ENCODE data around the gene TFPI.

The TFPI gene

GRCh38 chr2:187549951-187550555, 4.2 kb downstream of the TFPI start:
- 67% methylated on average over 1 of the region's 3 CpGs for WGBS (ENCODE audit: insufficient coverage)
- peaks cover 4 to 68% (median 17%) of the 10 kb centered on the region in 4 experiments for H3K4me1 ChIP-seq (ENCODE audit: control extremely low read depth in 1 of 4, control insufficient read depth in 4 of 4, insufficient read depth in 4 of 4, low read length in 3 of 4)
- peaks cover 0 to 3% (median 1%) of the 10 kb centered on the region in 4 experiments for H3K36me3 ChIP-seq (ENCODE audit: control insufficient read depth in 4 of 4, insufficient read depth in 4 of 4, low read length in 3 of 4)
- ChIA-PET CTCF (interaction anchor here (0.8 to 5.4 kb wide), 8 partner anchors 10 to 50 kb away, joined by 3 to 20 read pairs (median 5); no protein-coding TSS in a partner anchor), POLR2A (interaction anchor here (0.5 to 1.4 kb wide), 2 partner anchors 40 to 103 kb away, joined by 5 to 9 read pairs; no protein-coding TSS in a partner anchor)
- H3K27ac ChIP-seq (ENCODE audit: insufficient read depth in 1 of 2, low read depth in 1 of 2, low read length in 2 of 2, poor library complexity in 1 of 2, severe bottlenecking in 2 of 2) = peak overlapping the region in 1 of 2 experiments; percentile 16
- no peak for DNase-seq
- H3K4me3 ChIP-seq (ENCODE audit: control insufficient read depth in 1 of 7, extremely low read depth in 1 of 7, insufficient read depth in 4 of 7, low read depth in 2 of 7, low read length in 6 of 7) = peak overlapping the region in 2 of 7 experiments; percentile 6 to 98
- no peaks in the 10 kb centered on the region for H3K27me3 ChIP-seq (replicated peaks in 2 of 5; ENCODE audit: control insufficient read depth in 4 of 5, insufficient read depth in 5 of 5, low read length in 4 of 5)
- no peaks in the 10 kb centered on the region for H3K9me3 ChIP-seq (ENCODE audit: control extremely low read depth in 1 of 5, control insufficient read depth in 4 of 5, insufficient read depth in 2 of 5, low read depth in 1 of 5, low read length in 4 of 5)

- Histone ChIP-seq H3K4me1 (ENCODE audit: control extremely low read depth in 1 of 4, control insufficient read depth in 4 of 4, insufficient read depth in 4 of 4, low read length in 3 of 4) (peaks cover 0 to 61% (median 16%) of the 10 kb centered on the region in 4 experiments), H3K9me3 (ENCODE audit: control extremely low read depth in 1 of 5, control insufficient read depth in 4 of 5, insufficient read depth in 2 of 5, low read depth in 1 of 5, low read length in 4 of 5) (no peaks in the 10 kb centered on the region), H3K4me3 (ENCODE audit: control insufficient read depth in 1 of 7, extremely low read depth in 1 of 7, insufficient read depth in 4 of 7, low read depth in 2 of 7, low read length in 6 of 7) (peak overlapping the region in 1 of 7 experiments; percentile 98), H3K27ac (ENCODE audit: insufficient read depth in 1 of 2, low read depth in 1 of 2, low read length in 2 of 2, poor library complexity in 1 of 2, severe bottlenecking in 2 of 2) (no peak overlapping the region), H3K27me3 (replicated peaks in 2 of 5; ENCODE audit: control insufficient read depth in 4 of 5, insufficient read depth in 5 of 5, low read length in 4 of 5) (no peaks in the 10 kb centered on the region), H3K36me3 (ENCODE audit: control insufficient read depth in 4 of 4, insufficient read depth in 4 of 4, low read length in 3 of 4) (peaks cover 0 to 9% (median 3%) of the 10 kb centered on the region in 4 experiments)
- POLR2A ChIA-PET = interaction anchor here (0.5 kb wide), 1 partner anchor 102 kb away, joined by 9 read pairs; no protein-coding TSS in a partner anchor
- no peak for DNase-seq
- CTCF ChIA-PET = interaction anchor here (0.9 to 5.4 kb wide), 9 partner anchors 9 to 49 kb away, joined by 3 to 20 read pairs (median 4); no protein-coding TSS in a partner anchor
Observed at GRCh38 chr2:187549193-187549592, 5.0 kb downstream of the TFPI start.

GRCh38 chr2:187548656-187549055, 5.6 kb downstream of the TFPI start:
- no peak overlapping the region for H3K27ac ChIP-seq (ENCODE audit: insufficient read depth in 1 of 2, low read depth in 1 of 2, low read length in 2 of 2, poor library complexity in 1 of 2, severe bottlenecking in 2 of 2)
- no peak for DNase-seq
- ChIA-PET POLR2A (no interaction called here), CTCF (interaction anchor here (0.9 to 5.4 kb wide), 8 partner anchors 9 to 49 kb away, joined by 3 to 20 read pairs (median 4); no protein-coding TSS in a partner anchor)
- no peaks in the 10 kb centered on the region for H3K27me3 ChIP-seq (replicated peaks in 2 of 5; ENCODE audit: control insufficient read depth in 4 of 5, insufficient read depth in 5 of 5, low read length in 4 of 5)
- no peaks in the 10 kb centered on the region for H3K9me3 ChIP-seq (ENCODE audit: control extremely low read depth in 1 of 5, control insufficient read depth in 4 of 5, insufficient read depth in 2 of 5, low read depth in 1 of 5, low read length in 4 of 5)
- H3K4me1 ChIP-seq (ENCODE audit: control extremely low read depth in 1 of 4, control insufficient read depth in 4 of 4, insufficient read depth in 4 of 4, low read length in 3 of 4) = peaks cover 0 to 60% (median 14%) of the 10 kb centered on the region in 4 experiments
- H3K4me3 ChIP-seq (ENCODE audit: control insufficient read depth in 1 of 7, extremely low read depth in 1 of 7, insufficient read depth in 4 of 7, low read depth in 2 of 7, low read length in 6 of 7) = no peak overlapping the region
- H3K36me3 ChIP-seq (ENCODE audit: control insufficient read depth in 4 of 4, insufficient read depth in 4 of 4, low read length in 3 of 4) = peaks cover 0 to 14% (median 4%) of the 10 kb centered on the region in 4 experiments

- ChIA-PET CTCF (interaction anchor here (0.9 to 5.4 kb wide), 7 partner anchors 13 to 48 kb away, joined by 3 to 20 read pairs (median 4); no protein-coding TSS in a partner anchor), POLR2A (no interaction called here)
- H3K27me3 ChIP-seq (replicated peaks in 2 of 5; ENCODE audit: control insufficient read depth in 4 of 5, insufficient read depth in 5 of 5, low read length in 4 of 5) = no peaks in the 10 kb centered on the region
- 0% methylated on average over 1 of the region's 2 CpGs for WGBS (ENCODE audit: insufficient coverage)
- H3K4me1 ChIP-seq (ENCODE audit: control extremely low read depth in 1 of 4, control insufficient read depth in 4 of 4, insufficient read depth in 4 of 4, low read length in 3 of 4) = peaks cover 0 to 54% (median 12%) of the 10 kb centered on the region in 4 experiments
- peaks cover 0 to 19% (median 5%) of the 10 kb centered on the region in 4 experiments for H3K36me3 ChIP-seq (ENCODE audit: control insufficient read depth in 4 of 4, insufficient read depth in 4 of 4, low read length in 3 of 4)
- H3K4me3 ChIP-seq (ENCODE audit: control insufficient read depth in 1 of 7, extremely low read depth in 1 of 7, insufficient read depth in 4 of 7, low read depth in 2 of 7, low read length in 6 of 7) = no peak overlapping the region
- no peaks in the 10 kb centered on the region for H3K9me3 ChIP-seq (ENCODE audit: control extremely low read depth in 1 of 5, control insufficient read depth in 4 of 5, insufficient read depth in 2 of 5, low read depth in 1 of 5, low read length in 4 of 5)
- H3K27ac ChIP-seq (ENCODE audit: insufficient read depth in 1 of 2, low read depth in 1 of 2, low read length in 2 of 2, poor library complexity in 1 of 2, severe bottlenecking in 2 of 2) = peak overlapping the region; percentile 47 to 54
- DNase-seq = peak; percentile 65 to 94 (median 92)
Observed at GRCh38 chr2:187547353-187547979, 6.8 kb downstream of the TFPI start.

- POLR2A ChIA-PET = no interaction called here
- no peaks in the 10 kb centered on the region for H3K27me3 ChIP-seq (replicated peaks in 2 of 5; ENCODE audit: control insufficient read depth in 4 of 5, insufficient read depth in 5 of 5, low read length in 4 of 5)
- peak overlapping the region; percentile 47 to 54 for H3K27ac ChIP-seq (ENCODE audit: insufficient read depth in 1 of 2, low read depth in 1 of 2, low read length in 2 of 2, poor library complexity in 1 of 2, severe bottlenecking in 2 of 2)
- peaks cover 0 to 48% (median 10%) of the 10 kb centered on the region in 4 experiments for H3K4me1 ChIP-seq (ENCODE audit: control extremely low read depth in 1 of 4, control insufficient read depth in 4 of 4, insufficient read depth in 4 of 4, low read length in 3 of 4)
- no peaks in the 10 kb centered on the region for H3K9me3 ChIP-seq (ENCODE audit: control extremely low read depth in 1 of 5, control insufficient read depth in 4 of 5, insufficient read depth in 2 of 5, low read depth in 1 of 5, low read length in 4 of 5)
- WGBS (ENCODE audit: insufficient coverage) = no CpG with 5 or more reads among the region's 1 CpG
- H3K4me3 ChIP-seq (ENCODE audit: control insufficient read depth in 1 of 7, extremely low read depth in 1 of 7, insufficient read depth in 4 of 7, low read depth in 2 of 7, low read length in 6 of 7) = no peak overlapping the region
- CTCF ChIA-PET = interaction anchor here (1.2 to 5.4 kb wide), 6 partner anchors 12 to 47 kb away, joined by 3 to 20 read pairs (median 4); no protein-coding TSS in a partner anchor
- DNase-seq = peak in 1 of 3 donors; percentile 38
- peaks cover 0 to 19% (median 5%) of the 10 kb centered on the region in 4 experiments for H3K36me3 ChIP-seq (ENCODE audit: control insufficient read depth in 4 of 4, insufficient read depth in 4 of 4, low read length in 3 of 4)
Observed at GRCh38 chr2:187546762-187547333, 7.4 kb downstream of the TFPI start.

- H3K4me3 ChIP-seq (ENCODE audit: control insufficient read depth in 1 of 7, extremely low read depth in 1 of 7, insufficient read depth in 4 of 7, low read depth in 2 of 7, low read length in 6 of 7) = no peak overlapping the region
- WGBS (ENCODE audit: insufficient coverage) = no CpG with 5 or more reads among the region's 1 CpG
- no peak for DNase-seq
- no peak overlapping the region for H3K27ac ChIP-seq (ENCODE audit: insufficient read depth in 1 of 2, low read depth in 1 of 2, low read length in 2 of 2, poor library complexity in 1 of 2, severe bottlenecking in 2 of 2)
- CTCF ChIA-PET = interaction anchor here (1.8 kb wide), 1 partner anchor 9 kb away, joined by 4 read pairs; the partner anchor contains the start of gene TFPI
- POLR2A ChIA-PET = no interaction called here
- no peaks in the 10 kb centered on the region for H3K9me3 ChIP-seq (ENCODE audit: control extremely low read depth in 1 of 5, control insufficient read depth in 4 of 5, insufficient read depth in 2 of 5, low read depth in 1 of 5, low read length in 4 of 5)
- H3K4me1 ChIP-seq (ENCODE audit: control extremely low read depth in 1 of 4, control insufficient read depth in 4 of 4, insufficient read depth in 4 of 4, low read length in 3 of 4) = peaks cover 0 to 34% (median 7%) of the 10 kb centered on the region in 4 experiments
- H3K36me3 ChIP-seq (ENCODE audit: control insufficient read depth in 4 of 4, insufficient read depth in 4 of 4, low read length in 3 of 4) = peaks cover 0 to 19% (median 4%) of the 10 kb centered on the region in 4 experiments
- H3K27me3 ChIP-seq (replicated peaks in 2 of 5; ENCODE audit: control insufficient read depth in 4 of 5, insufficient read depth in 5 of 5, low read length in 4 of 5) = no peaks in the 10 kb centered on the region
Observed at GRCh38 chr2:187545238-187545751, 8.9 kb downstream of the TFPI start.
